Fibroblast of skin of left quadriceps (primary cell): ENCODE data around the gene SEPHS1.
"Not testable (repeated sequence)": the region's sequence is repeated elsewhere in the genome, so short reads cannot be mapped to it uniquely, and the experiment has no call there.

Source experiments
- DNase-seq, 2 experiments: peaks; one replicate each; pipeline ENCODE4 v3.0.0-alpha.2; 2013; ENCODE audit warnings: low read depth in 2 of 2

SEPHS1 gene

DNA sequence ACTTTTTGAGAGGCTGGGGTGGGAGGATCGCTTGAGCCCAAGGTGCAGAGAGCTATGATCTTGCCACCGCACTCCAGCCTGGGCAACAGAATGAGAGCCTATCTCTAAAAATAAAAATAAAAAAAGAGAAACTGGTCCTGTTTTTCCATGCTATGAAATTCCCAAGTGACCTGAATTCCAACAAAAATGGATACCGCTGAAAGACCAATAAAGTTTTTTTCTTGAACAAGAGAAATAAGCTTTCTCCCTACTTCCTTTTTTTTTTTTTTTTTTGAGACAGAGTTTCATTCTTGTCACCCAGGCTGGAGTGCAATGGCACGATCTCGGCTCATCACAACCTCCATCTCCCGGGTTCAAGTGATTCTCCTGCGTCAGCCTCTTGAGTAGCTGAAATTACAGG, 12.5 kb upstream of the SEPHS1 start:
- DNase-seq, result no peak

- no peak for DNase-seq
Observed at GRCh38 chr10:13356392-13356791, 8.3 kb upstream of the SEPHS1 start.

DNA sequence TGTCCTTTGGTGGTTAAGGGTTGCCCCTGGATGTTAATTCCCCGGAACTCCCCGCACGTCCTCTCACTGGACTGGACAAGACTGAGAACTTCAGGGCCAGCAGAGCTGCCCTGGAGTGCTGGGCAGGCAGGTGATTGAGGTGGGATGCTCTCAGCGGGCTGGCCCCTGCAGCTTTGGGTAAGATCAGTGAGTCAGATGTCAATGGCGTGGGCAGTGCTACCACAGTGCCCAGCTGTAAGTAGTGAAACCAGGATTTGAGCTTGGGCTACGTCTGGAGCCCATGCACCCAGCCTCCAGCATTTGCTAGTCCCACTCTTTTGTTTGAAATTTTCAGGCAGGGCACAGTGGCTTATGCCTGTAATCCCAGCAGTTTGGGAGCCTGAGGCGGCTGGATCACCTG, 6.7 kb upstream of the SEPHS1 start:
- no peak for DNase-seq

DNA sequence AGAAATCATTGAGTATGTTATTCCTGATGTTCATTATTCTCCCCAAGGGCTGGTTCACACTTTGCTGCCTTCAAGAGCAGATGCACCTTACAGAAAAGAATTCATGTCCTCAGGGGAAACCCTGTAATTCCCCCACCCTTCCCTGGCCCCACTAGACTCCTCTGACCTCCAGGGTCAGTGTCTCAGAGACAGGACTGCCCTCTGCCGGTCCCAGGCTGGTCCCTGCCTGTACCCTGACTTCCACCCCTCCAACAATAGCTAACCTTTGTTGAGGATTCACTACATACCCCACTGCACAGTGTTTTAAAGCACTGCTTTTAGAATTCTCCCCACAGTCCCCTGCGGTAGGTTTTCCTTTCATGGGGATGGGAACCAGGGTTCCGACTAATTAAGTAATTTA, 4.4 kb upstream of the SEPHS1 start:
- no peak for DNase-seq

- no peak for DNase-seq
Observed at GRCh38 chr10:13351340-13351915, 3.3 kb upstream of the SEPHS1 start.

- no peak for DNase-seq
Observed at GRCh38 chr10:13349463-13350274, 1.6 kb upstream of the SEPHS1 start.

GRCh38 chr10:13347500-13348156, 465 bp downstream of the SEPHS1 start:
- peak; percentile 57 to 60 for DNase-seq

DNA sequence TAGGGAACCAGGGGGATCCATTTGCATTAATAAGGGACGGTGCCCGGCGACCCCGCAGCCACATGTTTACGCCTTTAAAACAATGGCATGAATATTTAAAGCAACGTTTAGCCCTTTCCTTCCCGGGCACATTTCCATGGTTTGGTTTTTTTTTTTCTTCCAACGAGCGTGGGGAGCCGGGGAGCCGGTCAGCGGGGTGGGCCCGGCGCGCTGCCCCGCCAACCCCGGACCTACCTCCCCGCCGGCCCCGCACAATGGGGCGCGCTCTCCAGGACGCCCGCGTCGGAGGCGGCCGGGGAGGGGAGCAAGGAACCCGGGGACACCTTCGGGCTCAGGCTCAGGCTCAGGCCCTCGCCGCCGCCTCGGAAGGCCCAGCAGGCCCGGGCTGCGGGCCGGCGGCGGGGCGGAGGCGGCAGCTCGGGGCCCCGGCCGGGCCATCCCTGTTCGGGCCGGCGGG, 1.0 kb downstream of the SEPHS1 start:
- DNase-seq, result no peak

- DNase-seq, result peak; percentile 67 to 72
Observed at GRCh38 chr10:13346283-13347042, 1.6 kb downstream of the SEPHS1 start.

- DNase-seq, result no peak
Observed at GRCh38 chr10:13340626-13341376, 7.3 kb downstream of the SEPHS1 start.

GRCh38 chr10:13340068-13340467, 8.0 kb downstream of the SEPHS1 start:
- no peak for DNase-seq

- DNase-seq, result peak; percentile 77 to 80
Observed at GRCh38 chr10:13338390-13339110, 9.5 kb downstream of the SEPHS1 start.

DNA sequence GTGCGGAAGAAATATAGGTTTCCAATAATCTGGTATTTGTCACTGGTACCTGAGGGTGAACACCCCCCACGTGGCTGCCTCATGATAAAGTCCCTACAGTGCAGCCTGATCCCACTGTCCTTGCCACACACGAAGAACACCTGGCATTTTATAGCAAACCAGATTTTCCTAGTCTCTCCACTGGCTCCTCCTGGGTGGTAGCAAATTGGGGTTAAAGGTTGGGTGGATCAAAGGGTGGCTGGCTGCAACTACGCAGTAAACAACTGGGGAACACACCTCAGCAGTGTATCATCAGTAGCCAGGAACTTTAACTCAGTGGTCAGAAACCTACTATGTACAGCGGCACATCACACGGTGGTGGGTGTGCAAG, 10.3 kb downstream of the SEPHS1 start:
- DNase-seq, result no peak

DNA sequence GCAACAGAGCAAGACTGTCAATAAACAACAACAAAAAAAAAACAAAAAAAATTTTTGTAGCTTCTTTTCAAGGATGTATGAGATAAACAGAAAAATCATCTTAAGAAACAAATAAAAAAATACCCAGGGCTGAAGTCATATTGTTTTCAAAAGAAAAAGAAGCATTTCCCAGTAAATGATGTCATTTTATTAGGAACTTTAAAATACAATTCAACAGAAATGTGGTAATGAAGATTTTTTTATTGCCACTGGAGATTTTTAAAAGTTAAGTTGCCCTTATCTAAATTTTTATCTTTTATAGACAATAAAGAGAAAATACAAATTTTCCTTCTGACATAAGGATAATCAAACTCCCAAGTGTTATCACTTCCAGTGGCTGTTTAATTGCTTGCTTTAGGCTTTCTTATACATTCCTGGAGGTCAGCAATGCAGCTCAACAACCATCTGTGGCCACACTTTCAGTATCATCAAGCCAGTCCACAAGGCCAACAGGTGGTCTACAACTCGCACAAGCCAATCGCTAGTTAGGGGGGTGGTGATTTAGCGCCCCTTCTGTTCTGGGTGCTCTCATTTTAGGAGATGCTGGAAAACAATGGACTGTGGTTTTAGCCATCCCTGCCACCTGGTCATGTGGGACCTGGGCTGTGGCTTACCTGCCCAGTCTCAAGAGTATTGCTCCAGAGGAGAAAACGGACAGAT, 10.8 kb downstream of the SEPHS1 start:
- DNase-seq, result no peak

GRCh38 chr10:13335881-13336280, 12.2 kb downstream of the SEPHS1 start:
- no peak for DNase-seq

DNA sequence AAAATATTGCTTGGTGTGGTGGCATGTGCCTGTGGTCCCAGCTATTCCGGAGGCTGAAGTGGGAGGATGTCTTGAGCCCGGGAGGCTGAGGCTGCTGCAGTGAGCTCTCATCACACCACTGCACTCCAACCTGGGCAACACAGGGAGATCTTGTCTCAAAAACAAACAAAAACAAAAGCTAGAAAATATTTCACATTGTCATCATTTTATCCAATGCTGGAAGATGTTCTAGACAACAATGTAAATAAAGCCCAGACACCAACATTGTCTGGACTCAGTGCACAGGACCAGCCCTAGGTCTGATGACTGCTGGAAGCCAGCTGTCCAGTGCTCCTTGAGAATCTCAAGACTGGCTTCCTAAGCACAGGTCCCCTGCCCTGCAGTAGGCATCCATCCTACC, 13.5 kb downstream of the SEPHS1 start:
- DNase-seq, result no peak

DNA sequence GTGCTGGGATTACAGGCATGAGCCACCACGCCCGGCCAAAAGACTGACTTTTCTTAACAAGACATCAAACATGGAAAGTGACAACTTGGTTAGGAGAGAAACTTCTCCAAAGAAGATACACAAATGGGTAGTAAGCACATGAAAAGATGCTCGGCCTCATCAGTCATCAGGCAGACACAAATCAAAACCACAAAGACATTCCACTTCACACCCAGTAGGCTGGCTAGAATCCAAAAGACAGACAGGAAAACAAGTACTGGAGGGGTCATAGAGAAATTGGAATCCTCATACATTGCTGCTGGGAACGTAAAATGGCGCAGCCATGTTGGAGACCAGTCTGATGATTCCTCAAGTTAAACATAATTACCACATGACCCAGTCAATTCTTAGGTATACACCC, 16.4 kb downstream of the SEPHS1 start:
- DNase-seq, result no peak

GRCh38 chr10:13330980-13331379, 17.1 kb downstream of the SEPHS1 start:
- not testable (repeated sequence) for DNase-seq

DNA sequence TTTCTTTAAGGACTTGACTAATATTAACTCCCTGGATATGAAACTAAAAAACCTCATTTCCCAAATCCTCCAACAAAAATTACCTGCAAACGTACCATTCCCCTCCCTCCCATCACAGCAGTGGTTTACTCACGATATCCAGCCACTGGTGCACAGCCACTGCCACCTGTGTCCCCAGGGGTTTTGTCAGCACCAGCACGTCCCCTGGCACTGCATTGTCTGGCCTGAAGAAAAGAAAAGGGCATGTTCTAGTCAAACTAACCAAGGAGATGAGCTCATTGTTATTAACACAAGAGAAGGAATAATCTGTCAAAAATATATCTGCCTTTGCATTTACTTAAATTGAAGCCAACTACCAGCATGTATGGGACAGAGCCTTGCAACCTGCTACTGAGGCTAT, 18.5 kb downstream of the SEPHS1 start:
- DNase-seq, result no peak

- DNase-seq, result no peak
Observed at GRCh38 chr10:13328613-13329012, 19.5 kb downstream of the SEPHS1 start.
